Loucy (cell line): ENCODE measurements around the gene BRSK2.

Source experiments
- H2AFZ ChIP-seq: fragments of 200-600 bp; sonication (generic); 2 replicates; pipeline ENCODE4 v1.6.0; 2016; ENCODE audit warnings: antibody characterized with exemption, mild to moderate bottlenecking, low read length, moderate library complexity
- H3F3A ChIP-seq: fragments of 200-600 bp; 2 replicates; pipeline ENCODE4 v1.6.0; 2016; ENCODE audit warnings: antibody characterized with exemption, low read depth, mild to moderate bottlenecking
- H3K27me3 ChIP-seq: fragments of 200-600 bp; sonication (generic); 2 replicates; pipeline ENCODE4 v1.6.1; 2014; ENCODE audit warnings: low read length, mild to moderate bottlenecking; ENCODE audit not compliant: insufficient read depth, poor library complexity, severe bottlenecking
- H3K36me3 ChIP-seq: fragments of 200-600 bp; sonication (generic); 2 replicates; pipeline ENCODE4 v1.6.1; 2016; ENCODE audit warnings: low read length; ENCODE audit not compliant: insufficient read depth
- H3K4me1 ChIP-seq: fragments of 200-600 bp; sonication (generic); 2 replicates; pipeline ENCODE4 v1.5.1; 2014; ENCODE audit warnings: low read length, mild to moderate bottlenecking; ENCODE audit not compliant: insufficient read depth, poor library complexity, severe bottlenecking
- H3K4me2 ChIP-seq: fragments of 200-600 bp; sonication (generic); 2 replicates; pipeline ENCODE4 v1.6.0; 2014; ENCODE audit warnings: antibody characterized with exemption, low read length, low read depth, mild to moderate bottlenecking; ENCODE audit not compliant: poor library complexity, severe bottlenecking
- H3K4me3 ChIP-seq: fragments of 200-600 bp; sonication (generic); 2 replicates; pipeline ENCODE4 v1.5.1; 2014; ENCODE audit warnings: low read length, mild to moderate bottlenecking, mixed read lengths; ENCODE audit not compliant: poor library complexity, severe bottlenecking
- H3K79me2 ChIP-seq: fragments of 200-600 bp; sonication (generic); 2 replicates; pipeline ENCODE4 v1.6.1; 2014; ENCODE audit warnings: low read length; ENCODE audit not compliant: insufficient read depth
- H3K9ac ChIP-seq: fragments of 200-600 bp; sonication (generic); 2 replicates; pipeline ENCODE4 v1.6.0; 2014; ENCODE audit warnings: mild to moderate bottlenecking, low read depth, low read length, moderate library complexity; ENCODE audit not compliant: poor library complexity, severe bottlenecking
- H3K9me2 ChIP-seq: fragments of 200-600 bp; sonication (generic); replicated peaks from 2 replicates; pipeline ENCODE4 v1.6.1; 2016; ENCODE audit warnings: low read depth, low read length, mixed read lengths
- H3K9me3 ChIP-seq: fragments of 200-600 bp; sonication (generic); 2 replicates; pipeline ENCODE4 v1.6.1; 2014; ENCODE audit warnings: mild to moderate bottlenecking, antibody characterized with exemption, low read length, low read depth; ENCODE audit not compliant: insufficient read depth
- H4K20me1 ChIP-seq: fragments of 200-600 bp; sonication (generic); 2 replicates; pipeline ENCODE4 v1.6.0; 2014; ENCODE audit warnings: antibody characterized with exemption, low read length, mild to moderate bottlenecking; ENCODE audit not compliant: insufficient read depth, poor library complexity, severe bottlenecking
- EZH2phosphoT487 ChIP-seq: fragments of 200-600 bp; IDR thresholded peaks from 2 replicates; pipeline ENCODE4 v1.6.1; 2018; ENCODE audit warnings: antibody characterized with exemption, mild to moderate bottlenecking, moderate library complexity, borderline replicate concordance
- TF ChIP-seq, protein P1 (sequence below): fragments of 200-600 bp; sonication (generic); conservative IDR thresholded peaks from 2 replicates; pipeline ENCODE4 v1.5.1; 2014; ENCODE audit warnings: mild to moderate bottlenecking, antibody characterized with exemption, low read length

The BRSK2 gene

DNA sequence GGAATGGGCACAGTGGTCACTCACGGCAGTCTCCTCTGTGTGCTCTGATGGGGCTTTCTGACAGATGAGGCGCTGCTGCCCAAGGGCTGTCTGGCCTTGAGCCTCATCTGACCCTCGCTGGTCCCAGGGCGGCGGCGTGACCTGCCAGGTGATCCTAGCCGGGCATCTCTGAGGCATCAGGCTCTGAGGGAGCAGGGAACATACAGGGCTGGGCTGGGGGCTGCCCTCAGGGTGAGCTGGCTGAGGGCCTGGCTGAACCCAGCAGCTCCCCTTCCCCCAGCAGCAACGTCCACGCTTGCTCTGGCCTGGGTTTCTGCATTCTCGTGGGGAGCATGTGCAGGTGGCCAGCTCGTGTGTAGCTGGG lies 49.2 kb downstream of the BRSK2 start:
- Histone ChIP-seq H3K27me3 (no peaks in the 10 kb centered on the region), H2AFZ (no peak overlapping the region), H3K9ac (no peak overlapping the region), H4K20me1 (no peaks in the 10 kb centered on the region), H3K79me2 (no peaks in the 10 kb centered on the region), H3K4me3 (no peak overlapping the region), H3K36me3 (no peaks in the 10 kb centered on the region), H3K4me1 (no peaks in the 10 kb centered on the region), H3K9me3 (no peaks in the 10 kb centered on the region), H3F3A (no peaks in the 10 kb centered on the region), H3K4me2 (no peak overlapping the region), H3K9me2 (no peaks in the 10 kb centered on the region)
- no peak for TF ChIP-seq EZH2phosphoT487
- TF ChIP-seq, protein P1, sequence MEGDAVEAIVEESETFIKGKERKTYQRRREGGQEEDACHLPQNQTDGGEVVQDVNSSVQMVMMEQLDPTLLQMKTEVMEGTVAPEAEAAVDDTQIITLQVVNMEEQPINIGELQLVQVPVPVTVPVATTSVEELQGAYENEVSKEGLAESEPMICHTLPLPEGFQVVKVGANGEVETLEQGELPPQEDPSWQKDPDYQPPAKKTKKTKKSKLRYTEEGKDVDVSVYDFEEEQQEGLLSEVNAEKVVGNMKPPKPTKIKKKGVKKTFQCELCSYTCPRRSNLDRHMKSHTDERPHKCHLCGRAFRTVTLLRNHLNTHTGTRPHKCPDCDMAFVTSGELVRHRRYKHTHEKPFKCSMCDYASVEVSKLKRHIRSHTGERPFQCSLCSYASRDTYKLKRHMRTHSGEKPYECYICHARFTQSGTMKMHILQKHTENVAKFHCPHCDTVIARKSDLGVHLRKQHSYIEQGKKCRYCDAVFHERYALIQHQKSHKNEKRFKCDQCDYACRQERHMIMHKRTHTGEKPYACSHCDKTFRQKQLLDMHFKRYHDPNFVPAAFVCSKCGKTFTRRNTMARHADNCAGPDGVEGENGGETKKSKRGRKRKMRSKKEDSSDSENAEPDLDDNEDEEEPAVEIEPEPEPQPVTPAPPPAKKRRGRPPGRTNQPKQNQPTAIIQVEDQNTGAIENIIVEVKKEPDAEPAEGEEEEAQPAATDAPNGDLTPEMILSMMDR, result no peak

GRCh38 chr11:1439341-1439740 lies 49.6 kb downstream of the BRSK2 start:
- TF ChIP-seq, protein P1, result no peak
- TF ChIP-seq EZH2phosphoT487, result no peak
- Histone ChIP-seq H4K20me1 (no peaks in the 10 kb centered on the region), H3K9me3 (no peaks in the 10 kb centered on the region; the same call in 1 of the 2 replicates), H3K9ac (no peak overlapping the region), H3K27me3 (no peaks in the 10 kb centered on the region), H3K4me3 (no peak overlapping the region), H3K36me3 (no peaks in the 10 kb centered on the region), H3F3A (no peaks in the 10 kb centered on the region), H3K4me2 (no peak overlapping the region), H2AFZ (no peak overlapping the region), H3K79me2 (no peaks in the 10 kb centered on the region), H3K9me2 (no peaks in the 10 kb centered on the region), H3K4me1 (no peaks in the 10 kb centered on the region)

DNA sequence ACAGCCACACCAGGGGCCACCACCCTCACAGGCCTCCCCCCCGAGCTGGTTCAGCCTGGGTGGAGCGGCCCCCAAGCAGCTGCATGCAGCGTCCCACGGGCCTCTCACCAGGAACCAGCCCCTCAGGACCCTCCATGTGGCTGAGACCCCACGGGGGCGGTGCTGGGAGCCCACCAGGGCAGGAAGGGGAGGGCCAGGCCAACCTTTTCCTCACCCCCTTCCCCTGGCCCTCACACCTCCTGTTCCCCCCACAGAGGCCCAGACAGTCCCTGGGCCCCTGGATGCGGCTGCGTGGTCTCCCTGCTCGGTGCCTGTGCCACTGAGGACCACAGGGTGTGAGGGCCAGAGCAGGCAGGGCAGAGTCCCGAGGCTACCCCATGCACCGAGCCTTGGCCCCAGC lies 50.3 kb downstream of the BRSK2 start:
- H3K9me2 ChIP-seq, result no peaks in the 10 kb centered on the region
- no peaks in the 10 kb centered on the region for H3K27me3 ChIP-seq
- H3K9ac ChIP-seq, result no peak overlapping the region
- H3K4me3 ChIP-seq, result no peak overlapping the region
- no peaks in the 10 kb centered on the region for H4K20me1 ChIP-seq
- no peaks in the 10 kb centered on the region for H3K4me1 ChIP-seq
- H3K4me2 ChIP-seq, result no peak overlapping the region
- H3K9me3 ChIP-seq, result no peaks in the 10 kb centered on the region; the same call in 1 of the 2 replicates
- no peaks in the 10 kb centered on the region for H3K79me2 ChIP-seq
- no peaks in the 10 kb centered on the region for H3F3A ChIP-seq
- H2AFZ ChIP-seq, result no peak overlapping the region
- H3K36me3 ChIP-seq, result no peaks in the 10 kb centered on the region
- no peak for TF ChIP-seq EZH2phosphoT487
- TF ChIP-seq, protein P1, result no peak
